GM21515 (cell line): ENCODE measurements around the gene MYDGF.

ENCODE experiments used
- ATAC-seq: cut with Tn5 transposase; IDR thresholded peaks from one replicate; pipeline ENCODE4 v1.9.1; 2021; ENCODE audit not compliant: unreplicated experiment

MYDGF gene

GRCh38 chr19:4645718-4646117, 24.4 kb downstream of the MYDGF start:
- ATAC-seq, result no peak

GRCh38 chr19:4642625-4643024, 27.5 kb downstream of the MYDGF start:
- ATAC-seq, result no peak

GRCh38 chr19:4641132-4641531, 29.0 kb downstream of the MYDGF start:
- ATAC-seq, result no peak

- ATAC-seq, result no peak
Measured at GRCh38 chr19:4640247-4641000, 29.7 kb downstream of the MYDGF start.

GRCh38 chr19:4639531-4640246, 30.5 kb downstream of the MYDGF start:
- ATAC-seq, result peak; percentile 13

GRCh38 chr19:4638828-4639530, 31.2 kb downstream of the MYDGF start, which contains the start of gene TNFAIP8L1:
TNFAIP8L1 (plus strand) TSS chr19:4639516; CDS start chr19:4651870, 12,354 bp downstream.
- peak; percentile 72 for ATAC-seq

GRCh38 chr19:4638317-4638716, 31.8 kb downstream of the MYDGF start:
- no peak for ATAC-seq

- no peak for ATAC-seq
Measured at GRCh38 chr19:4636761-4637160, 33.4 kb downstream of the MYDGF start.

GRCh38 chr19:4636151-4636717, 33.9 kb downstream of the MYDGF start:
- no peak for ATAC-seq

GRCh38 chr19:4635754-4636116, 34.4 kb downstream of the MYDGF start:
- ATAC-seq, result no peak

- no peak for ATAC-seq
Measured at GRCh38 chr19:4633140-4633967, 36.8 kb downstream of the MYDGF start.

- no peak for ATAC-seq
Measured at GRCh38 chr19:4624733-4625362, 45.3 kb downstream of the MYDGF start.

- ATAC-seq, result no peak
Measured at GRCh38 chr19:4624301-4624700, 45.8 kb downstream of the MYDGF start.

- no peak for ATAC-seq
Measured at GRCh38 chr19:4622695-4623421, 47.3 kb downstream of the MYDGF start.

GRCh38 chr19:4620675-4621074, 49.5 kb downstream of the MYDGF start:
- ATAC-seq, result no peak

- ATAC-seq, result no peak
Measured at GRCh38 chr19:4619668-4620294, 50.4 kb downstream of the MYDGF start.

GRCh38 chr19:4618019-4618418, 52.1 kb downstream of the MYDGF start:
- no peak for ATAC-seq

GRCh38 chr19:4613254-4613751, 56.8 kb downstream of the MYDGF start:
- ATAC-seq, result no peak
